GM18526 (cell line): ENCODE results near the gene PHOX2B.

Experiments used
- POLR2A ChIP-seq: IDR thresholded peaks from 3 replicates; pipeline ENCODE4 v1.6.1; 2011; ENCODE audit not compliant: insufficient read length; ENCODE audit errors: extremely low read depth

The PHOX2B gene

DNA sequence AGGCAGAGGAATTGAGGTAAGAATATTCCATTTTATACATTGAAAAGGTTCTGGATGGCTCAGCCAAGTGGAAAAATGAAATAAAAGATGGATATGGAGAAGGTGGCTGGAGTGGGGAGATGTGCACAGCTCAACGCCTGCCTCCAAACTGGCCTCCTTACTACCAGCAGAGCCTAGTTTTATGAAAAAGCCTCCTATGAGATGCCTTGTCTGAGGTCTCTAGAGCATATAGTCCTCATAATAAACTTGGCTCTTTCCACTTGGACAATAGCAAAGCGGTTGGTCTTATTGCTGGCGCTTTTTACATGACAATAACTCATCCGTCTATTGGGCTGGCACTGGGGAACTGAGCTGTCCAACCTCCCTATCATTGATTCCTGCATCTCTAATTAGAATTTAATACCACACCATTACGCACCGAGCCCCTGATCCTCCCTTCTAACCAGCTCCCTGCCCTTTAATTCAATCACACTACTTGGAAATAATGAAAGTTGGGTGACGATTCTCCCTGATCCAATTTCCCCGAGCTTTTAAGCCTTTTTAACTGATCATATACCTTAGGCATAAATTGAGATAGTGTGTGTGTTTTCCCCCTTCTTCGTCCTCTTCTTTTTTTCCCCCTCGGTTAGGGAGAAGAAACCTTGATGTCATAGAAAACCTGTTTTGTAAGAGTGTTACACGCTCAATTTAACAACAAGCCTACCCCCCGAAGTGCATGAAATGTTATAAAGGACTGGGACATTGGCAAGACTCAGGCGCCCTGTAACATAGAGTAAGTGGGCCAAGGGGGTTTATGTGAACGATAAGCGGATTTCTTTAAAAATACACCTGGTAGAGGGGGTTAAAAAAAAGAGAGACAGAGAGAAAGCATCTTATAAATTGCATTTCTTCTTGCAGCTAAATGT is at the start of gene PHOX2B:
Gene PHOX2B, minus strand, starts transcription at position 155 of the 905 bp plus-strand sequence. Its CDS starts 115 bp downstream, at position 40.
- TF ChIP-seq POLR2A = no peak

DNA sequence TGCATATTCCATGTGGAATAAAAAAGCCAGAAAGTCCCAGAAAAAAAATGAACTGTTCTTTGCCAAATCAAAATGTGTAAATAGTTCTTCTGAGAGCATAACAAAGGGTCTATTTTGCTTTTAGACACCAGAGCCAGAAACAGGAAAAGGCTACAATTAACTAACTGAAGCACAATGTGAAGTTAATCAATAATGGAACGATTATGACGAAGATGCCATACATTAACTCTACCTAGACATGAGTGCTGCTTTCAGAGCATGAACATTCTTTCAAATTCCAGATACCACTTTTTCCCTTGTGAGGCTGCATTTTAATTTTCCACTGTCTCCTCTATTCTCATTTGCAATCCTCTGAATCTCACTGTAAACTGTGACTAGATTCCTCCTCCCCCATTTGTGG is 48.7 kb upstream of the PHOX2B start:
- TF ChIP-seq POLR2A = no peak

DNA sequence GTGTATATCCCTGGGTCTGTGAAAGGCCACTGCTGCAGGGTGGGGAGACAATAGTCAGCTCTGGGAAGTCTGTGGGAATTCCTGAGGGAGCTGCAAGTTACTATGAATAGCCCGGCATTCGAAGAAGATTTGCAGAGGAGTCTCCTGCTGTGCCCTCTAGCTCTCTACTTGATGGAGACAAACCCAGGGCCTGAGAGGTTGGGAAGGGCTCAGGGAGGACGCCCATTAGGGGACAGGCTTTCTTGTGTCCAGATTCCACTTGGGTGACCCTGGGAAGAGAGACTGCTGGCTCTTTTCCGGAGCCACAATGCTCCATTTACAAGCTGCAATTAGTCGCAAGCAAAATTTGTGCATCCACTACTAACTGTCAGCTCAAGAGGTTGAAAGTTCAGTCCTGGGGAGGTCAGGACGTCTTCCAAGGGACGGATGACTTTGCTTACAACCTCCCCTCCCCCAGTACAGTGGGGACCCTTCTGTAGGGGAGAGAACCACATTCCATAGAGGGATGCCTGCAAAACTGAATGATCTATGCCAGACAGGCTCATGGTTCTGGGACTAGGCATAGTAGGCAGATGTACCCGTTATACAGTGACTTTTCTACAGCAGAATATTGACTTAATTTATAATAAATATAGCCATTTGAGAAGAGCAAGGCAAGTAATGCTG is 48.2 kb upstream of the PHOX2B start:
- TF ChIP-seq POLR2A = no peak

DNA sequence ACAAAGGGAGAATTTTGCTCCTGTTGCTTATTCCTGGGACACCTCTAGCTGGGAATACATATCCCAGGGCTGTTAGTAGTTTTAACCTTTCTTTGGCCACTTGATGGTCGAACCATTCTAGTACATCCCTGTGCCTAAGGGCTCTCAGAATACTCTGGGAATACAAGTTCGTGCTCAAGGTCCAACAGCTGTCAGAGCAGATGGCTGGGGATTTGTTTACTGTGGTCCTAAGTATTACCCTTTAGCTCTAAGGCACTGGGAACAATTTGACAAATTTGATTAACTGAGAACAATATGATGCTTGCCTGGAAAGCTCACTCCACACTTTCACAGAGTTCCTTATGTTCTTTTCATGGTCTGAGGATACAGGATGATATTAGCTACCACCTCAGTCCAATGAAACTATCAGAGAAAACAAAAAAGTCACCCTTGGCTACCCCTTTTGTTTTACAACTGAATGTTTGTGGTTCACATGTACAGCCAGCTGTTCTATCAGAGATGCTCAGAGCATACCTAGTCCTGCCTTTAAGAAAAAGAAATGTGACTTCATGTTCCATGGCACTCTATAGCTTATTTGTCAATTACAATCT is 47.4 kb upstream of the PHOX2B start:
- no peak for TF ChIP-seq POLR2A

DNA sequence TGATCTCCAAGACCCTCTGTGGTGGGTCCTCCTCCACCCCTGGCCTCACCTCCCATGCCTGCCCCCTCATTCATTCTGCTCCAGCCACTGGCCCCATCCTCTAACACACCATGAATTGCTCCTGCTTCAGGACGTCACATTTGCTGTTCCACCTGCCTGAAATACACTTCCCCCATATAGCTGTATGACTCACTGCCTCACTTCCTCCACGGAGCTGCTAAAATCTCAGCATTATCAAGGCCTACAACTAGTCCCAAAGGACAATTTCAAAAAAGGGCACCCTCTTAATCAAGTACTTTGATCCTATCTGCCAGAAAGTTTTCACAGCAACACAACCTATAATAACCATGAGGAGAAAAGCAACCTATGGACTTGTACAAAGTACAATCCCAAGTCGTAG is 43.6 kb upstream of the PHOX2B start:
- TF ChIP-seq POLR2A = no peak

DNA sequence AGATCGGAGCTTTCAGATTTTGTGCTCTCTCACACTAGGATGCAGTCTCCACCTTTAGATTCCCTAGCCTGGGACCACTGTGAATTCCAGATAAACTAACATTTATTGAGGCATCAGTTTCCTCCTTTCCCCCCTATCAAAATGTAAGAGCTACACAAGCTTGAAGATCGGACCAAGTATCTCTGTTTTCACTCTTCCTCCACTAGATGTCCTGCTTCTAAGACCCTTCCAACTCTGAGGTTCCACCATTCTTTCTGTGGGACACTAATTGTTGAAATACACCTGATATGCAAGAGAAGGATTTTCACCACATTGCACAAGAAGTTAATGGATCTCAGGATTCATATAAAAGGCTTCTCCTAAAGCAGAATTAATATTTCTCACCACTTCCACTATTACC is 43.0 kb upstream of the PHOX2B start:
- TF ChIP-seq POLR2A = no peak

DNA sequence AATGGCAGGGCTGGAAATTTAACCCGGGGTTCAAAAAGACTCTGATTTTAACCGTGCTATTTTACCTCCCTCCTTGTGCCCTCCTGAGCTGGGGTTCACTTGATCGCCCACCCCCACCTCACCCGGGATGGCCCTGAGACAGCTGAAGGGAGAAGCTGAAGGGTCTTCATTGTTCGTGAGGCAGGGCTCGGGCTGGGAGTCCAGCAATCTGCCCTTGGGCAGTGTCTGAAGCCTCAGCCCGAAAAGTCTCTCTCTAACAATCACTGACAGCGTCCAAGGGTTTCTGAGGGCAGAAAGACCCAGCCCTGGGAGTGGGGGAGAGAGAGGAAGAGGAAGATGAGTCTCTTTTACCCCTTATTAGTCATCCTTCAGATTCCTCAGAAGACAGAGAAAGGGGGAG is 39.4 kb upstream of the PHOX2B start:
- TF ChIP-seq POLR2A = no peak

DNA sequence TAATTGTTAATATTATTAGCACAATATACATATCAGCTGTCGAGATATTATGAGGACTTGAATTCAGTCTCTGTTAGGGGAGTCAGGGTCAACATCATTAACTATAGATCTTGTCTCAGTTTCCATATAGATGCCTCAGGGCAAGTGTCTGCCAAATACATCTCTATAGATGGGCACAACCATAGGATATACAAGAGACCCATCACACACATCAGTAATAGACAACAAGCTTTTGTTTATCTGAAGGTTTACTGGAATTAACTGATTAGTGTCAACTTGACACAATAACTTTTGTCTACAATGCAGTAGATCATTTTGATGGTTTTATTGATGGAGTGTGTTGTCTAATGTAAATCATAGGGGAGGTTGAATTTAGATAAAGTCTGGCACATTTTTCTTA is 37.1 kb upstream of the PHOX2B start:
- no peak for TF ChIP-seq POLR2A

DNA sequence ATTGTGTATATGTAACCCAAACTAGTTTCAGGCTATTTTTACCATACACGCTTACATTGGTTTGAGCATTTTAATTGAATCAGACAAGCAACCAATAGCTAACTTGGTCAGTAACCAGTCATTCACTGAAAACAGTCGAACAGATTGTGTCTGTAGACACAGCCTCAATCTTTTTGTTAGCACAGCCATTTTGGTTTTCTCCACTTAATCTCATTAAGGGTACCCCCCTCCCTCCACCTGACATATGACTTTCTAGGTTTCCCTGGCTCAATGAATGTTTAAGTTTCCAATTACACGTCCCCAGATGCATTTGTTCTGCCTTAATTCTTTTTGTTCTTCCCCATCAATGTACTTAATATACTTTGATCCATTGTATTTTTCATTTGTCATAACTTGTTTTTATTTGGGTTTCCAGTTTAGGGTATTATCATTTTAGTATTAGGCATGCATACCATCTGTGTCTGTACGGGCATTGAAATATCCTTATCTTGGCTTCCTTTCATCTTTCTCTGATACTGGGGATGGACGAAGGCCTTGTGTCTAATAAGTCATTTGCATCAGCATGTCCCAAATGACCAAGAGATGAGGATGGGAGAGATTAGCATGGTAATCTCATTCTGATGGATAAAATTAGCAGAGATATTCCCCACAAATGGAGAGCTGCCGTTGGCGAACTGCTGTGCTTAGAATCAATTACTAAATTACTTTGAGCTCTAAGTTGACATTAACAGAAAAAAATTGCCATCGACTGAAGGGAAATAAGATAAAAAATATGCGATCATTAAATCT is 35.9 kb upstream of the PHOX2B start:
- no peak for TF ChIP-seq POLR2A

DNA sequence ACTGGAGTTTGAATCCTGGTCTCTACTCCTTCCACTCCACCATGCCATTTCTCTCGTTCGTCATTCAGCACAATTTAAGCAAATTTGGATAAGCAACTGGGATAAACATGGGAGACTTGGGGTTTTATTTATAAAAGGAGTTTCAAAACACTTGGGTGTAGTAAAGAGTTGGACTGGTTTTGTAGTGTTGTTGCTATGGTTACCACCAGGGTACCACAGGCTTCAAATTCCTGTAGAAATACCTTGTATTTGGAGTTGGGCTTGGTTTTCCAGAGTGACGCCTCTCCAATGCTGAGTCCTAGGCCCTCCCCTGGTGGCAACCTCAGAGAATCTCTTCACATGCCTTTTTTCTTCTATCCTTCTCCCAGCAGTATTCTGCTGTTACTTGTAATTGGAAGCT is 27.9 kb upstream of the PHOX2B start:
- no peak for TF ChIP-seq POLR2A

DNA sequence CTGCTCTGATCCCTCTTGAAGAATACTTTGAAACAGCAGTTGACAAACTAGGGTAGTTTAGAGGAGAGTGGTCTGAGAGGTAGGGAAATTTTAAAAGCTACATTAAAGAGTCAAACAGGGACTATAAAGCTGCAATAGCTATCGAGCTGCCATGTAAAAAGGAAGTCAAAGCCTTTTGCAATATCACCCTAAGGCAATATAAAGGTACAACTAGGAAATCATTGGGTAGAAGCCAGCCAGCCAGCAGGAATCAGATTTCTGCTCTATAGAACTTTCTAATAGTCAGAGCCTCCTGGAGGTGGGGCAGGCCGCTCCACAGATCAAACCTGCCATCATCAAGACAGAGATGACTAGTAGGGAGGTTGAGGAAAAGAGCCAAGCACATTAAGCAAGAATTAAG is 15.2 kb upstream of the PHOX2B start:
- TF ChIP-seq POLR2A = no peak

DNA sequence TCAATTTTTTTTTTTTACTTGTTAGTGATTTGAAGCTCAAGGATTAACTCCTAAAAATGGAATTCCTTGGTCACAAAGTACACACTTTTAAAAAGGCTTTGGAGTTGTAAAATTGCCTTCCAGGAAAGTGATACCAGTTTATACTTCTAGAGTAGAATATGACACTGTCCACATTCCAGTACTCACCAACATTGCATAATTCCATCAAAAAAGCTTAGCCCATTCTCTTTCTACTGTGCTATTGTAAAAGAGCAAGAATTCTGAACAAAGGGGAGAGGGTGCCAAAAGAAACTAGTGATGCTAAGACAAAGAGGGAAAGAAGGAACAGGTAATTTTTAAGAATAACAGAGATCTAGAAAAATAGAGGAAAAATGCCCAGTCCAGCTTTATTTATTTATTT is 10.4 kb upstream of the PHOX2B start:
- TF ChIP-seq POLR2A = no peak

DNA sequence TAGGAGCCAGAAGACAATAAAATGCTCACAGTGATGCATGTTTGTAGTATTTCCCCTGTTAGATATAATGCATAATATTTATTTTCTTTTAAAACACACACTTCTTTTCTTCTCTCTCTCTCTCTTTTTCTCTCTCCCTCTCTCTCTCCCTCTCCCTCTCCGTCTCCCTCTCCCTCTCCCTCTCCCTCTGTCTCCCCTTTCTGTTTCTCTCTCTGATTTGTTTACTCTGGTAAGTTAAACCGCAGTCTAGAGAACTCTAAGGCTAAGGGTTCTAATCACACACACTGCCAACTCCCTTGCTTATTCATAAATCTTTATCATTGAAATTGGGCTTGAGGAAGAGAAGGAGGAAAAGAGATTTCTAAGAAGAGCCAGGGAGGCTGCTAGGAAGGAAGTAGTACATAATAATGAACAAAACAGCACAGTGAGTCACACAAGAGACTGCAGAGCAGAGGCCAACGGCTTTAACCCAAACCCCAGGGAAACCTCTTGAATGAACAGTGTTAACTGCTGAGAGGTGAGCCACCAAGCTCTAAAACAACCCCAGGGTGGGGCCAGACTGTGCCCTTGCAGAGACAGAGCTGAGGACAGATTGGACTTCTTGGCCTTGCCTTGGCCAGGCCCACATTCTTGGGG is 9.1 kb upstream of the PHOX2B start:
- no peak for TF ChIP-seq POLR2A

DNA sequence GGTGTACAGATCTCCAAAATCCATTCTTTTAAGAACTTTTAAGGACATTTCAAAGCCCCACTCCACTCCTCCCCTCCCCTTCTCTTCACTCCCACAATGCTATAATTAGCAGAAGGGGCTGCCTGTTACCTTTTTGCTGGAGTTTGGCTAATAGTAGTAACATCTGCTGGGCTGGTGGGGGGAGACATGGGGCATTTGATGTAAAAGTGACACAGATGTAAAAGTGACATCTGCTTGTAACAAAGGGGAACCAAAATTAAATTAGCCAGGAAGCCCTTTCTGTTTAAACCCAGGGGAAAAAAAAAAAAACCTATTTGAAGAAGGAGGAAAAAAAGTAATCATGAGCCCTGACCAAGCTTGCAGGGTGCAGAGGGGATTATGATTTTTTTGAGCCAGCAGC is 5.4 kb upstream of the PHOX2B start:
- no peak for TF ChIP-seq POLR2A
